SKM-1 (cell line): ENCODE data around the gene CSMD2.

ENCODE experiments used
- DNase-seq: peaks from one replicate; lab custom pipeline; 2025; ENCODE audit not compliant: unreplicated experiment; lab: John Stamatoyannopoulos, UW

Gene CSMD2

GRCh38 chr1:33576821-33577599 lies 588.0 kb downstream of the CSMD2 start:
- DNase-seq: no peak

DNA sequence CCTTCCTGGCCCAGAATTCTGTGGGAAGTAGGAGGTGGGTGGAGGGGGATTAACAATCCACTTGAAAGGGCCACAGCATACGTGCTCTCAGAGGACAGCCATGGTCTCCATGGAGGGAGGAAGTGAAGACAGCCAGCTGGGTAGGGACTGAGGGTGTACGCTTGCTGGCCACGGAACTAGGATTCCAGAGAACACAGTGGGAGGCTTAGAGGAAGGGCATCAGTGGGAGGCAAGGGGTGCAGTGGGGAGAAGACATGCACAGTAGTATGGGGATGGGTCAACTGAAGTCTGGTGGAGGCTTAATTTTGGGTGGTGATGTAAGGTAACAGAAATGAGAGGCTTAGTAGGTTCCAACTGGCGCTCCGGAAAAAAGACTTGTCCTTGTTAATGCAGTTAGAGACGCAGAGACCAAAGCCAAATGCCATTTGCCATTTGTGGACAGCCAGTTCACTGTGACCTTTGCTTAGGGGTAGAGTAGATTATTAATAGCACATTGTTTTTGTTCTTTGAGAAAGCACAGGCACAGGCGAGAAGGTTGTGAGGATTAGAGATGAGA lies 589.6 kb downstream of the CSMD2 start:
- no peak for DNase-seq

DNA sequence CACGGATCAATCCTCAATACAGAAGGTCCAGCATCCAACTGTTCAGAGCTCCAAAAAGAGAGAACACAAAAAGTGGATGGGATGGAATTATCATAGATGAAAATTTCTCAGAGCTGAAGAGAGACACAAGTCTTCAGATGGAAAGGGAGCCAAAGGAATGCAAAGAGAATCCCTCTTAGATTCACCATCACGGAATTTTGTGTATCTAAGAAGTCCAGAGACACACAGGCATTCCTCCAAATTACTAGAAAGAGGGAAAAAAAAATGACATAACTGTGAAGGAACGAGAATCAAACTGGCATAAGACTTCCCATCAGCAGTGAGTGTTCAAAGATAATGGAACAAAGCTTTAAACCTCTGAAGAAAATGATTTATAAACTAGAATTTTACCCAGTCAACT lies 591.4 kb downstream of the CSMD2 start:
- no peak for DNase-seq

DNA sequence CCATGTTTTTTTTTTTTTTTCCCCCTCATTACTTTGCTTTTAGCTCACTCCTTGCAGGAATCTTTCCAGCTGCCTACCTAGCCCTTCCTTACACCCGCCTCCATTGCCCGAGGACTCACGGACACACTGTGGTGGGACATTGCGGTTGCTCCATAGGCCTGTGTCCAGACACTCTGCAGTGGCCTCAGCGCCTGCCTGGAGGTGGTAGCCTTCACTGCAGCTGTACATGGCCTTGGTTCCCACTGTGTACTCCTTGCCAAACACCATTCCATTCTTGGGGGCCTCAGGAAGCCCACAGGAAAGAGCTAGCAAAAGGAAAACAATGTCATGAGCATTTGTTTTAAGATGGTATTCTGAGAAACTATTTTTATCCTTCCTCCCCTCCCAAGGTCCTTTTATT lies 592.6 kb downstream of the CSMD2 start:
- no peak for DNase-seq

DNA sequence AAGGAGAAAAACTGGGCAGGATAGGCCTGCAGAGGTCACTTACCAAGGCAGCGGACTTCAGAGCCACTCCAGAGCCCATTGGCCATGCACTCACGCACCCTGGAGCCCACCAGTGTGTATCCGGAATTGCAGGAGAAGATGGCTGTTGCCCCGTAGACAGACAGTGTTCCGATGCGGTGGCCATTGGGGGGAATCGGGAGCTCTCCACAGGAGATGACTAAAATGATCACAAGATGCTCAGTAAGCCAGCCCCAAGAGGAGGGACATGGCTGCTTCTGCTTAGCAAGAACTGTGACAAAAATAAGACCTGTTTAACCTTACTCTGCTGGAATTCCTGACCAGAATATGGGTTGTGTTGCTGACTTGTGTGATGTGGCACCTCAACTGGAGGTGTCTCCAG lies 595.7 kb downstream of the CSMD2 start:
- no peak for DNase-seq

GRCh38 chr1:33563699-33564098 lies 601.3 kb downstream of the CSMD2 start:
- DNase-seq: no peak

GRCh38 chr1:33562563-33562962 lies 602.5 kb downstream of the CSMD2 start:
- no peak for DNase-seq

DNA sequence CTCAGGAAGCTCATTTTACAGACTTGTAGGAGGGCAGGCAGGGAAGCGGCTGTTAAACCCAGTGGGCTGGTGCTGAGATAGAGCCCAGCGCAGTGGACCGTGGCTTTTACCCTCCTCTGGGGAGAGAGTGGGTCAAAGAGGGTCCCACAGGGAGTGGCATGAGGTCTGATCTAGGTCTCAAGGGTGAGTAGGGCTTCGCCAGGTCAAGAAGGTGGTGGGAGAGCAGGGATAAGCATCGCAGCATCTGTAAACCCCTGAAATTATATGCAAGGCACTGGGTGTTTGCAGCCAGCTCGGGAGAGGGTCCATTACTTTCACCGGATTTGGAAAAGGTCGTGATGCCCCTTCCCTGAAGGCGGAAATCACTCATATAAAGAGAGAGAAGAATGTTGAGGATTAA lies 603.5 kb downstream of the CSMD2 start:
- no peak for DNase-seq

DNA sequence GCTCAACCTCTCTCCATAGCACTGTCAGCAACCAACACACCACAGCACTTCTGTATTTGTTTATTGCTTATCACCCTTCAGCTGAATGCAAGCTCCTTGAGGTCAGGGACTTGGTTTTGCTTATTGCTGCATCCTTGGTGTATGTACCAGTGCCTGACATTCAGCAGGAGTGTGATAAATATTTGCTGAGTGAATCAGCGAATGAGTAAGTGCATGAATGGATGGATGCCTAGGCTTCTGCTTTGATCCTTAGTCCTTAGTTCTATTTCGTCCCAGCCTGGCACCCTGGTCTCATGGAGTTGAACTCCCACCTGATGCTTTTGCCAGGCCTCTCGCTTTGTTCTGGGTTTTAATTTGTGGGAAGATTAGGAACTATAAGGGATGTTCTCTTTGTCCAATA lies 604.4 kb downstream of the CSMD2 start:
- DNase-seq: no peak

DNA sequence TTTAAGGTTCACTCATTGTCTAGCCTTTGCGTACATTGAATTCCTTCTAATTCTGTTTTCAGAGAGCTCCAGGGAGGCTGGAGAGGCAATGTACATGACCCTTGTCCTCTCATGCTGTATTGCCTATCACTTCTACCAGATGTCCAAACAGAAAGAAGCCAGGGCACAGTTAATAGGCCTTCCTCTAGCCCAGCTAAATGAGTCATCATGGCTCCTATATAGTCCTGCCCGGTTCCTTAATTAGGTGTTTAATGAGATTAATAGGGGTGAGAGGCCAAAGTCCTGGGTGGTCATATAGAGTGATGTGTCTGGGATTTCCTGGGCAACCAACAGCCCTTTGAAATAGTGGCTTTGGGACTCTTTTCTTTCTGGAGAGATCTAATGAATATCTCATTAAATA lies 616.3 kb downstream of the CSMD2 start:
- DNase-seq: no peak

- DNase-seq: no peak
Observed at GRCh38 chr1:33548319-33548718, 616.7 kb downstream of the CSMD2 start.

DNA sequence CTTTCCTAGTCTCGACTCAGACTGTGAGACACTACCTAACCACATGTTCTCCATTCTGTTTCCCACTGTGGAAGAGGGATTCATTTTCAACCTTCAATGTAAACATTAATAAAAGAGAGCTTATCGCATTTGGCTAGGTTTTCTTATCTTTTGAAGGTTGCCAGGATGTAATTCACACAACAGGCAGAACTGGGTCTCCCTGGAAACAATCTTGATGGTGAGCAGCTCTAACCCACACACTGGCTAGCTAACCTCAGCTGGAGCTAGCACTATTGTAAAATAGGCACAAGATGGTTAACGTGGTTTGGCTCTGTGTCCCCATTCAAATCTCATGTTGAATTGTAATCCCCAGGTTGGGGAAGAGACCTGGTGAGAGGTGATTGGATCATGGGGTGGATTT lies 617.5 kb downstream of the CSMD2 start:
- DNase-seq: no peak

- no peak for DNase-seq
Observed at GRCh38 chr1:33541966-33542365, 623.1 kb downstream of the CSMD2 start.

DNA sequence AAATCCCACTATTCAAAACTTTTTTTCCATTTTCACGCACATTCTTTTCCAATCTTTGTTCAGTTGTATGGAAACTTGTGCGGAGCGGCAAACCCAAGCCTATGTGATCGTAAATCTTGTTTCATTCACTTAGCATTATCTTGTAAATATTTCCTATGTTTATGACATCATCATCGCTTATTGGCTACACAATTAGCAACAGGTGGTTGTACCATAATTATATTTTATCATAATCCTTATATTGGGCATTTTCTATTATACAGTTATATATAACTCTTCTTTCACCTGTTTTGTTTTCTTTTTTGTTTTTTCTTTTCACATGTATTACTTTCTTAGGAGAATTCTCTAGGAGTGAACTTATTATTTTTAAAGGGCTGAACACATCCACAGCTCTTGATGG lies 627.1 kb downstream of the CSMD2 start:
- no peak for DNase-seq

DNA sequence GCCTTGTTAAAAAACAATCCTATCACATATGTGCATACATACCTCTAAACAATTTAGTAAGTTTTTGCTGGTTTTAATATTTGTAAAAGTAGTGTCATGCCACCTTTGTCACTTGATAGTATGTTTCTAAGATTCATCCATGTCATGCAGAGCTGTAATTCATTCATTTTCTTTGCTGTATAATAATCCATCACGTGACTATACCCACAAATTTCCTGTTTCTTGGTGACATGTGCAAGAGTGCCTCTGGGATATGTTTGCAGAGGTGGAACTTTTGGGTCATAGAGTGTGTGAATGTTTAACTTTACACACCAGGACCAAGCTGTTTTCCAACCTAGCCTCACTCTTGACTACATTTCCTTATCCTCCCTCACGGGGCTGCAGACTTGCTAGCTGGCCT lies 629.7 kb downstream of the CSMD2 start:
- no peak for DNase-seq

DNA sequence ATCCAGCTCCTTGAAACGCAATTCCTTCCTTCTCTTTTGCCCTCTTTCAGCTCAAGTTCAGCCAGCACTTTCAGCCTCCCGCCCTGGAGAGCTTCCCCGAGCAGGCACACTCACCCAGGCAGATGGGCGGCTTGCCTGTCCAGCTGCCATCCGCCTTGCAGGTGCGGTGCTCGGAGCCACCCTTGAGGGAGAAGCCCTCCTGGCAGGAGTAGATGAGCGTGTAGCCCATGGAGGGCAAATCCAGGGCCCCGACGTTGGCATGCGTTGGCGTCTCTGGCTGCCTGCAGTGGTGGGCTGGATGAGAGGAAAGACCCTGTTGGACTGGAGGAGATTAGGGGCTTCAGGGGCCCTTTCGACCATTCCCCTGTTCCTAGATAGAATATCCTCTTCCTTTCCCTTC lies 632.1 kb downstream of the CSMD2 start:
- no peak for DNase-seq

DNA sequence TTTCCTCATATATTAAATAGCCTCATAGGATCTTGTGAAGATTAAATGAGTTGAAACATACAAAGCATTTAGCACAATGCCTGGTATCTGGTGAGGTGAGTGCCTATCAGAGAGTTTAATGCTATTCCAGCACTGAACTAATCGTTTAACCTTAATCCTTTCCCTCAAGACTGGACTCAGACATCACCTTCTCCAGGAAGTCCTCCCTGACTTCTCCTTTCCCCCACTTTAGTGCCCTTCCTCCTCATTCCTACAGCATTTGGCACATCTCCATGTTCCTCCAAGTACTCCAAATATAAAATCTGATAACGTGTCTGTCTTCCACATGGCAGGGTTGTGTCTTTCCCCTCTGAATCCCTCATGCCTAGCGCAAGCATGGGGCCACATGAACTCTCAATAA lies 632.8 kb downstream of the CSMD2 start:
- DNase-seq: no peak

DNA sequence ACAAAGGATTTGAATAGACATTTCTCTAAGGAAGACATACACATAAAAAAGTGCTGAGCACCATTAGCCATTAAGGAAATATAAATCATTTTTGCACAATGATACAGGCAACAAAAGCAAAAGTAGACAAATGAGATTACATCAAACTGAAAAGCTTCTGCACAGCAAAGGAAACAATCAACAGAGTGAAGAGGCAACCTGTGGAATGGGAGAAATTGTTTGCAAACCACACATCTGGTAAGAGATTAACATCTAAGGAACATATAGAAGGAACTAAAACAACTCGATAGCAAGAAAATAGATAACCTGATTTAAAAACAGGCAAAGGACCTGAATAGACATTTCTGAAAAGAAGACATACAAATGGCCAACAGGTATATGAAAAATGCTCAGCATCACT lies 635.1 kb downstream of the CSMD2 start:
- DNase-seq: no peak

DNA sequence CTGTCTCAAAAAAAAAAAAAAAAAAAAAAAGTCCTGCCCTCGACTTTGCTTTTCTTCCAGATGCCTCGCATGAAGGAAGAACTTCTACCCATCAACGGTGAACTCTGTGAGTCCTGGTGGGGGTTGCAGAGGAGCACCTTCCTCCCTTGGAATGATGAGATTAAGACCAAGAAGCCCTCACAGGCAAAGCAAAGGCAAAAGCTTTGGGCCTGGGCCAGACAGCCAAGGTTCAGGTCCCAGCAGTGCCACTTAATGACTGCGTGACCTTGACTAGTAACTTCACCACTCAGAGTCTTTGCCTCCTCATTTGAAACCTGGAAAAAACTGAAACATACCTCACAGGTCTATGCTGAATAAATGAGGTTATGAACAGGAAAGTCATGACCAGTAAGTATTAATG lies 637.1 kb downstream of the CSMD2 start:
- DNase-seq: no peak

- no peak for DNase-seq
Observed at GRCh38 chr1:33524586-33524985, 640.4 kb downstream of the CSMD2 start.

- no peak for DNase-seq
Observed at GRCh38 chr1:33519240-33519884, 645.7 kb downstream of the CSMD2 start.

GRCh38 chr1:33517596-33518250 lies 647.3 kb downstream of the CSMD2 start:
- DNase-seq: no peak
